NAMALWA (cell line): ENCODE data around the gene TMPRSS9.
"Not testable (repeated sequence)": the region's sequence is repeated elsewhere in the genome, so short reads cannot be mapped to it uniquely, and the experiment has no call there.

ENCODE experiments used
- DNase-seq: peaks from one replicate; pipeline ENCODE4 v3.0.0-alpha.2; 2015; ENCODE audit warnings: low spot score

The TMPRSS9 gene

GRCh38 chr19:2342656-2343288, 17.3 kb upstream of the TMPRSS9 start:
- no peak for DNase-seq

- no peak for DNase-seq
Observed at GRCh38 chr19:2343289-2343982, 16.6 kb upstream of the TMPRSS9 start.

GRCh38 chr19:2344381-2344870, 15.6 kb upstream of the TMPRSS9 start:
- DNase-seq: no peak

- DNase-seq: no peak
Observed at GRCh38 chr19:2345076-2345475, 15.0 kb upstream of the TMPRSS9 start.

GRCh38 chr19:2345794-2346663, 14.0 kb upstream of the TMPRSS9 start:
- DNase-seq: no peak

GRCh38 chr19:2349818-2350217, 10.2 kb upstream of the TMPRSS9 start:
- DNase-seq: not testable (repeated sequence)

GRCh38 chr19:2350656-2351055, 9.4 kb upstream of the TMPRSS9 start:
- DNase-seq: no peak

GRCh38 chr19:2351591-2351990, 8.5 kb upstream of the TMPRSS9 start:
- DNase-seq: no peak

GRCh38 chr19:2352121-2352520, 7.9 kb upstream of the TMPRSS9 start:
- DNase-seq: no peak

GRCh38 chr19:2353159-2353886, 6.7 kb upstream of the TMPRSS9 start:
- DNase-seq: no peak

GRCh38 chr19:2353887-2354592, 6.0 kb upstream of the TMPRSS9 start:
- DNase-seq: no peak

- DNase-seq: no peak
Observed at GRCh38 chr19:2354670-2355069, 5.4 kb upstream of the TMPRSS9 start.

GRCh38 chr19:2355168-2356035, 4.7 kb upstream of the TMPRSS9 start:
- no peak for DNase-seq

GRCh38 chr19:2356036-2356646, 3.9 kb upstream of the TMPRSS9 start:
- DNase-seq: no peak

GRCh38 chr19:2357279-2358206, 2.5 kb upstream of the TMPRSS9 start:
- no peak for DNase-seq

GRCh38 chr19:2358548-2359173, 1.4 kb upstream of the TMPRSS9 start:
- DNase-seq: no peak

- no peak for DNase-seq
Observed at GRCh38 chr19:2360833-2361232, 768 bp downstream of the TMPRSS9 start.
